GM12891 (cell line): ENCODE results near the gene RASEF.

ENCODE experiments used
- PAX5 ChIP-seq: IDR thresholded peaks from 2 replicates; pipeline ENCODE4 v1.6.1; 2011; ENCODE audit warnings: low read length, moderate library complexity, mild to moderate bottlenecking; ENCODE audit not compliant: insufficient read depth, severe bottlenecking
- POLR2A ChIP-seq: IDR thresholded peaks from 2 replicates; pipeline ENCODE4 v1.6.1; 2011; ENCODE audit warnings: low read depth, low read length, control low read depth
- POLR2AphosphoS5 ChIP-seq: IDR thresholded peaks from 2 replicates; pipeline ENCODE4 v1.6.1; 2011; ENCODE audit warnings: low read depth, low read length, control low read depth
- SPI1 ChIP-seq: IDR thresholded peaks from 2 replicates; pipeline ENCODE4 v1.6.1; 2011; ENCODE audit warnings: low read depth, low read length, control low read depth
- TAF1 ChIP-seq: IDR thresholded peaks from 2 replicates; pipeline ENCODE4 v1.6.1; 2011; ENCODE audit warnings: low read depth, low read length, control low read depth

DNA sequence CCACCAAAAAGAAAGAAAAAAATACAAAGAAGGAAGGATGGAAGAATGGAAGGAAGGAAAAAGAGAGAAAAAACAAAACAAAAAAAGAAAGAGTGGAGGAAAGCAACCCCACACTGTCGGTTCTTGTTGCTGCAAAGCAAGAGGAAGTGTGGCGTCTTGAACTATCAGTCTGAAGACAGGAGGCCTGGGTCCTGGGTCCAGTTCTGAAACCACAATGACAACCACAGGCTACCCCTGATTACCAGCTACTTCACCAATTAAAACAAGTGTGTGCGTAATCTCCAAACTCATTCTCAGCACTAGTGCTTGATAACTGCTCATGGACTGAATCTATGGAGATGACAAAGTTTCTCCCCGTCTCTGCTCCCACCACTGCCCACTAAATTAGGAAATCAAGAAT lies 93.7 kb downstream of the RASEF start:
- no peak for TF ChIP-seq POLR2A
- TF ChIP-seq PAX5: no peak
- no peak for TF ChIP-seq TAF1
- no peak for TF ChIP-seq POLR2AphosphoS5
- no peak for TF ChIP-seq SPI1
